ENCODE data around the gene GABBR1.

GABBR1 gene

GRCh38 chr6:29567541-29567940 is 65.4 kb downstream of the GABBR1 start:
- no peaks in the 10 kb centered on the region for H3K79me2 ChIP-seq

DNA sequence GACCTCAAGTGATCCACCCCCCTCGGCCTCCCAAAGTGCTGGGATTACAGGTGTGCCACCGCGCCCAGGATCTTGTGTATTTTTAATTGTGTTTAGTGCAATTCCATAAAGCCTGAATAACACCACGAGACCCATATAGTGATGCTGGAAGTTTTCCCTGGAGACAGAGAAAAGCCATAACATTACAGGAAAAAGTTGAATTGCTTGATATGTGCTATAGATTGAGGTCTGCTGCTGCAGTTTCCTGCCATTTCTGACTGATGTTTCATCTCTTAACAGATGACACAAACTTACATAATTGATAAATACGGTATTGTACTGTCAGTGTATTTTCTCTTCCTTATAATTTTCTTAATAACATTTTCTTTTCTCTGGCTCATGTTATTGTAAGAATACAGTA is 66.1 kb downstream of the GABBR1 start:
- Histone ChIP-seq H3K4me3 (ENCODE audit: low read depth, low read length) (no peak overlapping the region), H3K27me3 (ENCODE audit: control insufficient read depth, insufficient read depth, low read length) (no peaks in the 10 kb centered on the region), H3K4me2 (ENCODE audit: low read length) (no peak overlapping the region), H3K79me2 (no peaks in the 10 kb centered on the region), H3K27ac (no peak overlapping the region), H3K9me3 (ENCODE audit: control insufficient read depth, low read length) (no peaks in the 10 kb centered on the region), H3K36me3 (ENCODE audit: control insufficient read depth, insufficient read depth, low read length) (no peaks in the 10 kb centered on the region), H3K9ac (no peak overlapping the region), H3K4me1 (no peaks in the 10 kb centered on the region), H2AFZ (no peak overlapping the region)
- no peak for TF ChIP-seq CTCF (IDR thresholded peaks at IDR 0.05)

More at GRCh38 chr6:29567541-29567940, 65.4 kb downstream of the GABBR1 start:
- Histone ChIP-seq H3K9me3 (ENCODE audit: control insufficient read depth, low read length) (no peaks in the 10 kb centered on the region), H3K4me1 (no peaks in the 10 kb centered on the region), H3K27me3 (ENCODE audit: control insufficient read depth, insufficient read depth, low read length) (no peaks in the 10 kb centered on the region), H3K4me2 (ENCODE audit: low read length) (no peak overlapping the region), H3K4me3 (ENCODE audit: low read depth, low read length) (no peak overlapping the region), H3K36me3 (ENCODE audit: control insufficient read depth, insufficient read depth, low read length) (no peaks in the 10 kb centered on the region), H2AFZ (no peak overlapping the region), H3K27ac (no peak overlapping the region), H3K9ac (no peak overlapping the region)
- no peak for TF ChIP-seq CTCF (IDR thresholded peaks at IDR 0.05)

- peaks cover 5% of the 10 kb centered on the region for H3K27me3 ChIP-seq (ENCODE audit: control insufficient read depth, insufficient read depth, low read length)
- no peaks in the 10 kb centered on the region for H3K36me3 ChIP-seq (ENCODE audit: control insufficient read depth, insufficient read depth, low read length)
- no peaks in the 10 kb centered on the region for H3K4me1 ChIP-seq
Measured at GRCh38 chr6:29564875-29565274, 68.1 kb downstream of the GABBR1 start.

DNA sequence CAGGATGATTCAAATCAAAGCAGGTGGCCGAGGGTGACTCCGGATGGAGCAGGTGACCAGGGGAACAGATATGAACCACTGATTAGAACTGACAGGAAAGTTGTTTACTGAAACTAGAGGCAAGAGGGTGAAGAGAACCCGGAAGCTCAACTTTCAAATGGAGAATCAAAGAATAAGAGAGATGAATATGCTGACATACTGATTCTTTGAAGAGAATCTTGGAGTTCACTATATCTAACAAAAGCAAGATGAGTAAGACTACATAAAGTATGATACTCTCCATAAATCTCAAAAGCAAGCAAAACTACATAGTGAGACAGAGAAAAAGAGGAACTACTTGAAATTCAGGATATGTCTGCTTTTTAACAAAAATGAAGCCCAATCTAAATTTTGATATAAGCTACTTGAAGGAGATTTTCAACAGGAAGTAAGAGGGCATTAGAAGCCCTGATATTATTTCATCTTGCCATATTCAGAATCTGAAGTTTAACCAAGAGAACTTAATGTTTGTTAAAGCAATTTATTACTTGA is 69.5 kb downstream of the GABBR1 start:
- Histone ChIP-seq H3K79me2 (no peaks in the 10 kb centered on the region), H2AFZ (no peak overlapping the region), H3K27me3 (ENCODE audit: control insufficient read depth, insufficient read depth, low read length) (peaks cover 5% of the 10 kb centered on the region)

More at GRCh38 chr6:29564875-29565274, 68.1 kb downstream of the GABBR1 start:
- Histone ChIP-seq H3K9me3 (ENCODE audit: control insufficient read depth, low read length) (no peaks in the 10 kb centered on the region), H3K9ac (no peak overlapping the region), H3K79me2 (no peaks in the 10 kb centered on the region), H3K4me2 (ENCODE audit: low read length) (no peak overlapping the region), H3K27ac (no peak overlapping the region), H3K4me3 (ENCODE audit: low read depth, low read length) (no peak overlapping the region), H2AFZ (no peak overlapping the region)
- no peak for TF ChIP-seq CTCF (IDR thresholded peaks at IDR 0.05)

More for the DNA sequence above, 69.5 kb downstream of the GABBR1 start:
- Histone ChIP-seq H3K9ac (no peak overlapping the region), H3K4me2 (ENCODE audit: low read length) (no peak overlapping the region), H3K9me3 (ENCODE audit: control insufficient read depth, low read length) (no peaks in the 10 kb centered on the region), H3K4me3 (ENCODE audit: low read depth, low read length) (no peak overlapping the region), H3K4me1 (no peaks in the 10 kb centered on the region), H3K36me3 (ENCODE audit: control insufficient read depth, insufficient read depth, low read length) (no peaks in the 10 kb centered on the region), H3K27ac (no peak overlapping the region)
- TF ChIP-seq CTCF (IDR thresholded peaks at IDR 0.05), result no peak

Measured in parathyroid adenoma (tissue), 2 donors.